ENCODE measurements around the gene SYT15.
"Not testable (repeated sequence)": the region's sequence is repeated elsewhere in the genome, so short reads cannot be mapped to it uniquely, and the experiment has no call there.

SYT15 gene

GRCh38 chr10:46593307-46593706 lies 14.4 kb downstream of the SYT15 start:
- not testable (repeated sequence) for DNase-seq

- DNase-seq = not testable (repeated sequence)
These were observed 15.6 kb downstream of the SYT15 start for GRCh38 chr10:46594453-46595063.

- DNase-seq = not testable (repeated sequence)
These were observed 17.6 kb downstream of the SYT15 start for GRCh38 chr10:46596570-46596969.

- DNase-seq = peak; percentile 26
These were observed 18.8 kb downstream of the SYT15 start for GRCh38 chr10:46597616-46598246.

- not testable (repeated sequence) for DNase-seq
These were observed 21.6 kb downstream of the SYT15 start for GRCh38 chr10:46600516-46600915.

- DNase-seq = not testable (repeated sequence)
These were observed 36.6 kb downstream of the SYT15 start for GRCh38 chr10:46615540-46615939.

GRCh38 chr10:46616227-46616626 lies 37.3 kb downstream of the SYT15 start:
- not testable (repeated sequence) for DNase-seq

GRCh38 chr10:46617134-46617533 lies 38.2 kb downstream of the SYT15 start:
- DNase-seq = not testable (repeated sequence)

- not testable (repeated sequence) for DNase-seq
These were observed 39.0 kb downstream of the SYT15 start for GRCh38 chr10:46617913-46618312.

GRCh38 chr10:46623899-46624654 lies 45.1 kb downstream of the SYT15 start:
- DNase-seq = not testable (repeated sequence)

- not testable (repeated sequence) for DNase-seq
These were observed 50.9 kb downstream of the SYT15 start for GRCh38 chr10:46629805-46630204.

- DNase-seq = not testable (repeated sequence)
These were observed 51.9 kb downstream of the SYT15 start for GRCh38 chr10:46630816-46631215.

- not testable (repeated sequence) for DNase-seq
These were observed 52.8 kb downstream of the SYT15 start for GRCh38 chr10:46631683-46632082.

- not testable (repeated sequence) for DNase-seq
These were observed 55.8 kb downstream of the SYT15 start for GRCh38 chr10:46634698-46635097.

- peak; percentile 20 for DNase-seq
These were observed 56.5 kb downstream of the SYT15 start for GRCh38 chr10:46635364-46635959.

- not testable (repeated sequence) for DNase-seq
These were observed 61.1 kb downstream of the SYT15 start for GRCh38 chr10:46640005-46640404.

Measured in CD4-positive, alpha-beta T cell treated with Interleukin-12 subunit alpha and Interleukin-12 subunit beta, for 1 hour (primary cell).